GM13977 (cell line): ENCODE data around the gene PRX.
"Not testable (repeated sequence)": the region's sequence is repeated elsewhere in the genome, so short reads cannot be mapped to it uniquely, and the experiment has no call there.

Source experiments
- DNase-seq: peaks from one replicate; pipeline ENCODE4 v3.0.0; 2012; ENCODE audit warnings: low spot score
- CTCF ChIP-seq: IDR thresholded peaks from 2 replicates; pipeline ENCODE4 v1.5.1; 2012; ENCODE audit warnings: mild to moderate bottlenecking, control low read depth; ENCODE audit not compliant: insufficient read depth; ENCODE audit errors: extremely low read depth, missing control alignments
- in situ Hi-C: fragments of 300-500 bp; cut with MboI; formaldehyde crosslinking; loops from one replicate; pipeline ENCODE4 v1.12.0; 2022; ENCODE audit warnings: low sequenced_read_pairs, low pct_unique_long_range_greater_than_20kb, mixed read lengths, inconsistent platforms; ENCODE audit not compliant: unreplicated experiment

PRX gene

GRCh38 chr19:40441719-40442253 is 28.6 kb upstream of the PRX start:
- DNase-seq: no peak
- no peak for TF ChIP-seq CTCF
- in situ Hi-C loops: no loop called here

GRCh38 chr19:40438284-40438683 is 25.1 kb upstream of the PRX start:
- no peak for DNase-seq
- in situ Hi-C loops: no loop called here
- no peak for TF ChIP-seq CTCF

GRCh38 chr19:40433391-40434216 is 20.4 kb upstream of the PRX start:
- no peak for TF ChIP-seq CTCF
- peak; percentile 83 for DNase-seq
- in situ Hi-C loops: no loop called here

GRCh38 chr19:40432760-40433159 is 19.6 kb upstream of the PRX start:
- in situ Hi-C loops, DNase-seq: not testable (repeated sequence)

GRCh38 chr19:40431698-40432097 is 18.5 kb upstream of the PRX start:
- in situ Hi-C loops: no loop called here
- DNase-seq: no peak
- TF ChIP-seq CTCF: no peak

GRCh38 chr19:40430242-40430641 is 17.1 kb upstream of the PRX start:
- DNase-seq, in situ Hi-C loops: not testable (repeated sequence)

GRCh38 chr19:40428197-40428596 is 15.0 kb upstream of the PRX start:
- in situ Hi-C loops, DNase-seq: not testable (repeated sequence)

GRCh38 chr19:40425450-40426287 is 12.5 kb upstream of the PRX start, which contains the start of gene SERTAD1:
Gene SERTAD1, minus strand, starts transcription at chr19:40425992. Its CDS starts 2,446 bp downstream, at chr19:40423546.
- in situ Hi-C loops: no loop called here
- peak; percentile 99 for DNase-seq
- TF ChIP-seq CTCF: peak; percentile 50
